Measurements from ENCODE around the gene NCS1.

Gene NCS1

GRCh38 chr9:130165579-130165978 lies 6.6 kb upstream of the NCS1 start:
- Histone ChIP-seq H3K4me2 (ENCODE audit: low read length) (no peak overlapping the region), H2BK120ac (ENCODE audit: low read depth, low read length) (no peak overlapping the region), H2AK5ac (ENCODE audit: low read length) (no peak overlapping the region), H3K4ac (ENCODE audit: low read depth, low read length) (no peak overlapping the region), H3K79me1 (ENCODE audit: low read length) (no peaks in the 10 kb centered on the region), H3K23ac (ENCODE audit: low read length) (no peak overlapping the region), H3K4me1 (ENCODE audit: control insufficient read depth, low read depth, low read length) (no peaks in the 10 kb centered on the region), H3K56ac (ENCODE audit: low read length) (no peak overlapping the region), H4K5ac (ENCODE audit: low read length) (no peak overlapping the region), H3K4me3 (ENCODE audit: low read length) (no peak overlapping the region), H3K79me2 (ENCODE audit: control insufficient read depth, insufficient read depth, low read length) (no peaks in the 10 kb centered on the region), H3K36me3 (ENCODE audit: control insufficient read depth, insufficient read depth, low read length) (no peaks in the 10 kb centered on the region), H3K27me3 (ENCODE audit: insufficient read depth, low read length, poor library complexity) (no peaks in the 10 kb centered on the region), H2BK5ac (ENCODE audit: low read length) (no peak overlapping the region), H2BK15ac (replicated peaks; ENCODE audit: low read depth) (no peak overlapping the region), H4K8ac (ENCODE audit: low read depth, low read length) (no peak overlapping the region), H3K18ac (ENCODE audit: low read length) (no peak overlapping the region), H3K27ac (ENCODE audit: low read depth, low read length) (no peak overlapping the region), H3K9ac (ENCODE audit: low read length) (no peak overlapping the region)
- DNase-seq: no peak
- WGBS (ENCODE audit: extremely low coverage, insufficient coverage, low lambda C conversion rate): no CpG with 5 or more reads among the region's 1 CpG

- no peak overlapping the region for H2BK120ac ChIP-seq (ENCODE audit: low read depth, low read length)
- no peaks in the 10 kb centered on the region for H3K36me3 ChIP-seq (ENCODE audit: control insufficient read depth, insufficient read depth, low read length)
- no peak for DNase-seq
- H3K4me3 ChIP-seq (ENCODE audit: low read length): no peak overlapping the region
- H3K4me1 ChIP-seq (ENCODE audit: control insufficient read depth, low read depth, low read length): no peaks in the 10 kb centered on the region
- H3K4ac ChIP-seq (ENCODE audit: low read depth, low read length): no peak overlapping the region
- no peak overlapping the region for H2AK5ac ChIP-seq (ENCODE audit: low read length)
- H3K9ac ChIP-seq (ENCODE audit: low read length): no peak overlapping the region
- H3K79me2 ChIP-seq (ENCODE audit: control insufficient read depth, insufficient read depth, low read length): no peaks in the 10 kb centered on the region
- no peak overlapping the region for H3K23ac ChIP-seq (ENCODE audit: low read length)
- no peak overlapping the region for H4K5ac ChIP-seq (ENCODE audit: low read length)
- no peak overlapping the region for H2BK15ac ChIP-seq (replicated peaks; ENCODE audit: low read depth)
- H3K56ac ChIP-seq (ENCODE audit: low read length): no peak overlapping the region
- no peak overlapping the region for H2BK5ac ChIP-seq (ENCODE audit: low read length)
- no peak overlapping the region for H3K27ac ChIP-seq (ENCODE audit: low read depth, low read length)
- 100% methylated on average over 1 of the region's 4 CpGs for WGBS (ENCODE audit: extremely low coverage, insufficient coverage, low lambda C conversion rate)
- H3K79me1 ChIP-seq (ENCODE audit: low read length): no peaks in the 10 kb centered on the region
- no peak overlapping the region for H3K4me2 ChIP-seq (ENCODE audit: low read length)
- no peak overlapping the region for H4K8ac ChIP-seq (ENCODE audit: low read depth, low read length)
- H3K18ac ChIP-seq (ENCODE audit: low read length): no peak overlapping the region
- no peaks in the 10 kb centered on the region for H3K27me3 ChIP-seq (ENCODE audit: insufficient read depth, low read length, poor library complexity)
Measured at GRCh38 chr9:130166399-130166798, 5.8 kb upstream of the NCS1 start.

GRCh38 chr9:130167927-130168326 lies 4.3 kb upstream of the NCS1 start:
- no CpG with 5 or more reads among the region's 6 CpGs for WGBS (ENCODE audit: extremely low coverage, insufficient coverage, low lambda C conversion rate)
- peak; percentile 92 for DNase-seq

GRCh38 chr9:130171226-130172148 lies 717 bp upstream of the NCS1 start:
- peak; percentile 41 for DNase-seq
- Histone ChIP-seq H3K9ac (ENCODE audit: low read length) (peak overlapping the region; percentile 82), H2AK5ac (ENCODE audit: low read length) (no peak overlapping the region), H3K27me3 (ENCODE audit: insufficient read depth, low read length, poor library complexity) (no peaks in the 10 kb centered on the region), H4K5ac (ENCODE audit: low read length) (no peak overlapping the region), H3K79me1 (ENCODE audit: low read length) (peaks cover 15% of the 10 kb centered on the region), H3K56ac (ENCODE audit: low read length) (peak overlapping the region; percentile 89), H3K4me1 (ENCODE audit: control insufficient read depth, low read depth, low read length) (peaks cover 3% of the 10 kb centered on the region), H3K4me3 (ENCODE audit: low read length) (peak overlapping the region; percentile 37), H3K79me2 (ENCODE audit: control insufficient read depth, insufficient read depth, low read length) (peaks cover 27% of the 10 kb centered on the region), H3K4ac (ENCODE audit: low read depth, low read length) (no peak overlapping the region), H3K27ac (ENCODE audit: low read depth, low read length) (no peak overlapping the region), H3K23ac (ENCODE audit: low read length) (peak overlapping the region; percentile 98), H2BK120ac (ENCODE audit: low read depth, low read length) (no peak overlapping the region), H3K36me3 (ENCODE audit: control insufficient read depth, insufficient read depth, low read length) (no peaks in the 10 kb centered on the region), H4K8ac (ENCODE audit: low read depth, low read length) (no peak overlapping the region), H2BK15ac (replicated peaks; ENCODE audit: low read depth) (no peak overlapping the region), H3K4me2 (ENCODE audit: low read length) (peak overlapping the region; percentile 97), H3K18ac (ENCODE audit: low read length) (peak overlapping the region; percentile 72), H2BK5ac (ENCODE audit: low read length) (no peak overlapping the region)
- WGBS (ENCODE audit: extremely low coverage, insufficient coverage, low lambda C conversion rate): no CpG with 5 or more reads among the region's 45 CpGs

More at GRCh38 chr9:130167927-130168326, 4.3 kb upstream of the NCS1 start:
- H4K5ac ChIP-seq (ENCODE audit: low read length): no peak overlapping the region
- H3K4me1 ChIP-seq (ENCODE audit: control insufficient read depth, low read depth, low read length): no peaks in the 10 kb centered on the region
- no peak overlapping the region for H3K9ac ChIP-seq (ENCODE audit: low read length)
- H3K4me2 ChIP-seq (ENCODE audit: low read length): no peak overlapping the region
- no peak overlapping the region for H2BK120ac ChIP-seq (ENCODE audit: low read depth, low read length)
- H2BK15ac ChIP-seq (replicated peaks; ENCODE audit: low read depth): no peak overlapping the region
- no peak overlapping the region for H3K4me3 ChIP-seq (ENCODE audit: low read length)
- no peak overlapping the region for H3K23ac ChIP-seq (ENCODE audit: low read length)
- H3K79me1 ChIP-seq (ENCODE audit: low read length): no peaks in the 10 kb centered on the region
- H4K8ac ChIP-seq (ENCODE audit: low read depth, low read length): no peak overlapping the region
- no peaks in the 10 kb centered on the region for H3K27me3 ChIP-seq (ENCODE audit: insufficient read depth, low read length, poor library complexity)
- H2BK5ac ChIP-seq (ENCODE audit: low read length): no peak overlapping the region
- no peak overlapping the region for H3K18ac ChIP-seq (ENCODE audit: low read length)
- no peak overlapping the region for H3K4ac ChIP-seq (ENCODE audit: low read depth, low read length)
- H3K79me2 ChIP-seq (ENCODE audit: control insufficient read depth, insufficient read depth, low read length): no peaks in the 10 kb centered on the region
- H2AK5ac ChIP-seq (ENCODE audit: low read length): no peak overlapping the region
- no peak overlapping the region for H3K56ac ChIP-seq (ENCODE audit: low read length)
- no peaks in the 10 kb centered on the region for H3K36me3 ChIP-seq (ENCODE audit: control insufficient read depth, insufficient read depth, low read length)
- H3K27ac ChIP-seq (ENCODE audit: low read depth, low read length): no peak overlapping the region

GRCh38 chr9:130172858-130173665 lies 858 bp downstream of the NCS1 start:
- H3K18ac ChIP-seq (ENCODE audit: low read length): peak overlapping the region; percentile 75
- H3K79me1 ChIP-seq (ENCODE audit: low read length): peaks cover 23% of the 10 kb centered on the region
- H3K9ac ChIP-seq (ENCODE audit: low read length): peak overlapping the region; percentile 65
- H3K4me2 ChIP-seq (ENCODE audit: low read length): peak overlapping the region; percentile 90
- no peaks in the 10 kb centered on the region for H3K36me3 ChIP-seq (ENCODE audit: control insufficient read depth, insufficient read depth, low read length)
- H3K4ac ChIP-seq (ENCODE audit: low read depth, low read length): peak overlapping the region; percentile 71
- DNase-seq: peak; percentile 42
- peak overlapping the region; percentile 90 for H3K56ac ChIP-seq (ENCODE audit: low read length)
- H3K27ac ChIP-seq (ENCODE audit: low read depth, low read length): no peak overlapping the region
- H2AK5ac ChIP-seq (ENCODE audit: low read length): peak overlapping the region; percentile 22
- no peak overlapping the region for H4K5ac ChIP-seq (ENCODE audit: low read length)
- H2BK5ac ChIP-seq (ENCODE audit: low read length): no peak overlapping the region
- no CpG with 5 or more reads among the region's 57 CpGs for WGBS (ENCODE audit: extremely low coverage, insufficient coverage, low lambda C conversion rate)
- H3K4me3 ChIP-seq (ENCODE audit: low read length): peak overlapping the region; percentile 63
- no peak overlapping the region for H2BK15ac ChIP-seq (replicated peaks; ENCODE audit: low read depth)
- H3K4me1 ChIP-seq (ENCODE audit: control insufficient read depth, low read depth, low read length): peaks cover 3% of the 10 kb centered on the region
- peaks cover 34% of the 10 kb centered on the region for H3K79me2 ChIP-seq (ENCODE audit: control insufficient read depth, insufficient read depth, low read length)
- H2BK120ac ChIP-seq (ENCODE audit: low read depth, low read length): peak overlapping the region; percentile 18
- H4K8ac ChIP-seq (ENCODE audit: low read depth, low read length): no peak overlapping the region
- no peaks in the 10 kb centered on the region for H3K27me3 ChIP-seq (ENCODE audit: insufficient read depth, low read length, poor library complexity)
- no peak overlapping the region for H3K23ac ChIP-seq (ENCODE audit: low read length)
